HFF-Myc (cell line): ENCODE data around the gene CRMP1.

Experiments
- DNase-seq: peaks from one replicate; pipeline ENCODE4 v3.0.0-alpha.2; 2011; ENCODE audit warnings: low read depth; ENCODE audit errors: extremely low read depth
- H3K4me3 ChIP-seq: replicated peaks from 2 replicates; pipeline ENCODE4 v1.5.1; 2011; ENCODE audit warnings: low read depth, mild to moderate bottlenecking, control low read depth, low read length
- CTCF ChIP-seq: IDR thresholded peaks from 2 replicates; pipeline ENCODE4 v1.5.1; 2012; ENCODE audit warnings: mild to moderate bottlenecking, low read depth, low read length, control low read depth; ENCODE audit errors: missing control alignments

Gene CRMP1

GRCh38 chr4:5809216-5809776, 83.6 kb downstream of the CRMP1 start:
- no peak for TF ChIP-seq CTCF
- DNase-seq, result no peak
- H3K4me3 ChIP-seq, result no peak overlapping the region

- no peak overlapping the region for H3K4me3 ChIP-seq
- no peak for TF ChIP-seq CTCF
- no peak for DNase-seq
Measured at GRCh38 chr4:5808081-5808741, 84.7 kb downstream of the CRMP1 start.

GRCh38 chr4:5805270-5805669, 87.6 kb downstream of the CRMP1 start:
- DNase-seq, result no peak
- TF ChIP-seq CTCF, result no peak
- no peak overlapping the region for H3K4me3 ChIP-seq

- H3K4me3 ChIP-seq, result no peak overlapping the region
- TF ChIP-seq CTCF, result no peak
- no peak for DNase-seq
Measured at GRCh38 chr4:5804656-5805055, 88.2 kb downstream of the CRMP1 start.

GRCh38 chr4:5802565-5802964, 90.3 kb downstream of the CRMP1 start:
- H3K4me3 ChIP-seq, result no peak overlapping the region
- DNase-seq, result no peak
- no peak for TF ChIP-seq CTCF

- H3K4me3 ChIP-seq, result no peak overlapping the region
- DNase-seq, result no peak
- TF ChIP-seq CTCF, result no peak
Measured at GRCh38 chr4:5801696-5802095, 91.2 kb downstream of the CRMP1 start.

- no peak for DNase-seq
- no peak for TF ChIP-seq CTCF
- H3K4me3 ChIP-seq, result no peak overlapping the region
Measured at GRCh38 chr4:5800496-5800895, 92.4 kb downstream of the CRMP1 start.
